ENCODE results near the gene RPH3AL. TPM values are rescaled to one million over a fixed set of nuclear protein-coding genes. Genes with fewer than 3 reads are reported as not detected.

The RPH3AL gene
- total and polyA plus RNA-seq, 9 donors: 5.8 to 43.8 (median 21.0) TPM

- Histone ChIP-seq H3K4me3 (no peak overlapping the region), H3K27me3 (no peaks in the 10 kb centered on the region), H3K36me3 (no peaks in the 10 kb centered on the region), H3K4me1 (ENCODE audit: insufficient read depth) (no peaks in the 10 kb centered on the region), H3K27ac (no peak overlapping the region), H3K9me3 (no peaks in the 10 kb centered on the region)
- TF ChIP-seq POLR2A (IDR thresholded peaks at IDR 0.05) (no peak), EP300 (IDR thresholded peaks at IDR 0.05) (no peak), CTCF (IDR thresholded peaks at IDR 0.05) (no peak)
- 86 to 92% (median 87%) methylated on average over 23 to 26 of the region's 29 CpGs for WGBS, 3 donors
- intact Hi-C loops (cut with DNase I): no loop called here
- DNase-seq: peak in 3 of 5 donors; percentile 7 to 23 (median 16)
Measured at GRCh38 chr17:253091-253846, 99.3 kb downstream of the RPH3AL start.

- WGBS, 3 donors: 89 to 90% (median 90%) methylated on average over 13 of the region's 13 CpGs
Measured at GRCh38 chr17:252456-252855, 100.2 kb downstream of the RPH3AL start.

GRCh38 chr17:251531-251930, 101.1 kb downstream of the RPH3AL start:
- peak in 2 of 5 donors; percentile 14 to 18 for DNase-seq
- H3K4me3 ChIP-seq: no peak overlapping the region
- H3K36me3 ChIP-seq: no peaks in the 10 kb centered on the region
- H3K27me3 ChIP-seq: no peaks in the 10 kb centered on the region
- H3K4me1 ChIP-seq (ENCODE audit: insufficient read depth): no peaks in the 10 kb centered on the region
- TF ChIP-seq POLR2A (IDR thresholded peaks at IDR 0.05) (no peak), EP300 (IDR thresholded peaks at IDR 0.05) (no peak), CTCF (IDR thresholded peaks at IDR 0.05) (no peak)
- H3K9me3 ChIP-seq: no peaks in the 10 kb centered on the region
- intact Hi-C loops (cut with DNase I): no loop called here
- H3K27ac ChIP-seq: no peak overlapping the region
- 90 to 92% (median 90%) methylated on average over 12 of the region's 12 CpGs for WGBS, 3 donors

More at GRCh38 chr17:252456-252855, 100.2 kb downstream of the RPH3AL start:
- no peak overlapping the region for H3K27ac ChIP-seq
- H3K4me3 ChIP-seq: no peak overlapping the region
- no peaks in the 10 kb centered on the region for H3K9me3 ChIP-seq
- no peaks in the 10 kb centered on the region for H3K27me3 ChIP-seq
- peak in 2 of 5 donors; percentile 7 for DNase-seq
- no peaks in the 10 kb centered on the region for H3K36me3 ChIP-seq
- intact Hi-C loops (cut with DNase I): no loop called here
- TF ChIP-seq CTCF (IDR thresholded peaks at IDR 0.05): no peak
- TF ChIP-seq EP300 (IDR thresholded peaks at IDR 0.05): no peak
- no peak for TF ChIP-seq POLR2A (IDR thresholded peaks at IDR 0.05)
- H3K4me1 ChIP-seq (ENCODE audit: insufficient read depth): no peaks in the 10 kb centered on the region

GRCh38 chr17:250487-251300, 101.9 kb downstream of the RPH3AL start:
- peak in 3 of 5 donors; percentile 8 to 19 (median 8) for DNase-seq
- no peaks in the 10 kb centered on the region for H3K36me3 ChIP-seq
- H3K4me1 ChIP-seq (ENCODE audit: insufficient read depth): no peaks in the 10 kb centered on the region
- intact Hi-C loops (cut with DNase I): no loop called here
- H3K27me3 ChIP-seq: no peaks in the 10 kb centered on the region
- TF ChIP-seq EP300 (IDR thresholded peaks at IDR 0.05) (no peak), POLR2A (IDR thresholded peaks at IDR 0.05) (no peak), CTCF (IDR thresholded peaks at IDR 0.05) (no peak)
- no peaks in the 10 kb centered on the region for H3K9me3 ChIP-seq
- 88 to 95% (median 93%) methylated on average over 27 of the region's 27 CpGs for WGBS, 3 donors
- H3K27ac ChIP-seq: no peak overlapping the region
- no peak overlapping the region for H3K4me3 ChIP-seq

All from ovary (tissue), 9 donors.